IMR-90 (cell line): ENCODE measurements around the gene KRTAP10-9.

Experiments
- CTCF ChIP-seq: conservative IDR thresholded peaks from 2 replicates; pipeline ENCODE4 v1.5.1; 2012; ENCODE audit warnings: mild to moderate bottlenecking, low read depth, low read length, improper control_type of control experiment
- MAZ ChIP-seq: IDR thresholded peaks from 2 replicates; pipeline ENCODE4 v1.6.1; 2012; ENCODE audit warnings: low read depth, mild to moderate bottlenecking, low read length, improper control_type of control experiment, moderate library complexity, borderline replicate concordance
- MXI1 ChIP-seq: IDR thresholded peaks from 2 replicates; pipeline ENCODE4 v1.6.1; 2012; ENCODE audit warnings: low read depth, mild to moderate bottlenecking, low read length, moderate library complexity, borderline replicate concordance
- POLR2A ChIP-seq: IDR thresholded peaks from 2 replicates; pipeline ENCODE4 v1.6.1; 2012; ENCODE audit warnings: mild to moderate bottlenecking, low read depth, low read length
- RAD21 ChIP-seq: IDR thresholded peaks from 2 replicates; pipeline ENCODE4 v1.6.1; 2012; ENCODE audit warnings: low read length, improper control_type of control experiment
- SMC3 ChIP-seq: fragments of 150-350 bp; IDR thresholded peaks from 2 replicates; pipeline ENCODE4 v1.6.1; 2016; ENCODE audit warnings: low read depth, mild to moderate bottlenecking, antibody characterized with exemption, low read length, moderate library complexity
- TF ChIP-seq, protein P1 (sequence below): fragments of 150-350 bp; IDR thresholded peaks from 2 replicates; pipeline ENCODE4 v1.6.1; 2016; ENCODE audit warnings: low read depth, mild to moderate bottlenecking, low read length, moderate library complexity, borderline replicate concordance

GRCh38 chr21:44589094-44589493 is 37.8 kb upstream of the KRTAP10-9 start:
- no peak for TF ChIP-seq CTCF
- TF ChIP-seq SMC3: no peak
- no peak for TF ChIP-seq RAD21
- TF ChIP-seq MXI1: no peak
- no peak for TF ChIP-seq POLR2A
- TF ChIP-seq MAZ: no peak
- TF ChIP-seq, protein P1, sequence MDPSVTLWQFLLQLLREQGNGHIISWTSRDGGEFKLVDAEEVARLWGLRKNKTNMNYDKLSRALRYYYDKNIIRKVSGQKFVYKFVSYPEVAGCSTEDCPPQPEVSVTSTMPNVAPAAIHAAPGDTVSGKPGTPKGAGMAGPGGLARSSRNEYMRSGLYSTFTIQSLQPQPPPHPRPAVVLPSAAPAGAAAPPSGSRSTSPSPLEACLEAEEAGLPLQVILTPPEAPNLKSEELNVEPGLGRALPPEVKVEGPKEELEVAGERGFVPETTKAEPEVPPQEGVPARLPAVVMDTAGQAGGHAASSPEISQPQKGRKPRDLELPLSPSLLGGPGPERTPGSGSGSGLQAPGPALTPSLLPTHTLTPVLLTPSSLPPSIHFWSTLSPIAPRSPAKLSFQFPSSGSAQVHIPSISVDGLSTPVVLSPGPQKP: no peak
